Activated CD4-positive, CD25-positive, alpha-beta regulatory T cell treated with anti-CD3 and anti-CD28 coated beads, Interleukin-2, amount 50 U/mL, for 24 hours (primary cell): ENCODE results near the gene FAM240B.

Experiments used
- ATAC-seq, 2 donors: fragments of 150-1000 bp; cut with Tn5 transposase; one replicate each; pipeline ENCODE4 v1.10.0; 2021; ENCODE audit warnings: mild to moderate bottlenecking in 1 of 2, moderate library complexity in 1 of 2

The FAM240B gene

GRCh38 chr9:38668791-38669466, 51.0 kb downstream of the FAM240B start:
- no peak for ATAC-seq

- ATAC-seq = no peak
Measured at GRCh38 chr9:38662763-38663593, 57.0 kb downstream of the FAM240B start.

GRCh38 chr9:38659538-38659937, 60.4 kb downstream of the FAM240B start:
- no peak for ATAC-seq

GRCh38 chr9:38656896-38657295, 63.0 kb downstream of the FAM240B start:
- ATAC-seq = no peak

- ATAC-seq = no peak
Measured at GRCh38 chr9:38652486-38652885, 67.4 kb downstream of the FAM240B start.

- ATAC-seq = no peak
Measured at GRCh38 chr9:38652044-38652443, 67.9 kb downstream of the FAM240B start.

- ATAC-seq = no peak
Measured at GRCh38 chr9:38651400-38652042, 68.4 kb downstream of the FAM240B start.

- no peak for ATAC-seq
Measured at GRCh38 chr9:38650564-38650963, 69.4 kb downstream of the FAM240B start.

- no peak for ATAC-seq
Measured at GRCh38 chr9:38649731-38650363, 70.1 kb downstream of the FAM240B start.

GRCh38 chr9:38644601-38645000, 75.3 kb downstream of the FAM240B start:
- no peak for ATAC-seq
